Measurements from ENCODE around the gene FAM13A.

DNA sequence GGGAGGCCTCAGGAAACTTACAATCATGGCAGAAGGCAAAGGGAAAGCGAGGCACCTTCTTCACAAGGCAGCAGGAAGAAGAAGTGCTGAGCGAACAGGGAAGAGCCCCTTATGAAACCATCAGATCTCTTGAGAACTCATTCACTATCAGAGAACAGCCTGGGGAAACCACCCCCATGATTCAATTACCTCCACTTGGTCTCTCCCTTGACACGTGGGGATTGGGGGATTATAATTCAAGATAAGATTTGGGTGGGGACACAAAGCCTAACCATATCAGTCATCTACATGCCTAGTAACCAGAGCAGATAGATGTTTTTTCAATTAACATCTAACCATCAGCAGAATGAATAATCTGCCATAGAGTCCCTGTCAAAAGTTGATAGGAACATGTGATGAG, 30.4 kb downstream of the FAM13A start:
- TF ChIP-seq, protein P1, sequence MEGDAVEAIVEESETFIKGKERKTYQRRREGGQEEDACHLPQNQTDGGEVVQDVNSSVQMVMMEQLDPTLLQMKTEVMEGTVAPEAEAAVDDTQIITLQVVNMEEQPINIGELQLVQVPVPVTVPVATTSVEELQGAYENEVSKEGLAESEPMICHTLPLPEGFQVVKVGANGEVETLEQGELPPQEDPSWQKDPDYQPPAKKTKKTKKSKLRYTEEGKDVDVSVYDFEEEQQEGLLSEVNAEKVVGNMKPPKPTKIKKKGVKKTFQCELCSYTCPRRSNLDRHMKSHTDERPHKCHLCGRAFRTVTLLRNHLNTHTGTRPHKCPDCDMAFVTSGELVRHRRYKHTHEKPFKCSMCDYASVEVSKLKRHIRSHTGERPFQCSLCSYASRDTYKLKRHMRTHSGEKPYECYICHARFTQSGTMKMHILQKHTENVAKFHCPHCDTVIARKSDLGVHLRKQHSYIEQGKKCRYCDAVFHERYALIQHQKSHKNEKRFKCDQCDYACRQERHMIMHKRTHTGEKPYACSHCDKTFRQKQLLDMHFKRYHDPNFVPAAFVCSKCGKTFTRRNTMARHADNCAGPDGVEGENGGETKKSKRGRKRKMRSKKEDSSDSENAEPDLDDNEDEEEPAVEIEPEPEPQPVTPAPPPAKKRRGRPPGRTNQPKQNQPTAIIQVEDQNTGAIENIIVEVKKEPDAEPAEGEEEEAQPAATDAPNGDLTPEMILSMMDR (IDR thresholded peaks at IDR 0.05; ENCODE audit: insufficient read depth, low read length, poor library complexity, severe bottlenecking) = no peak
- TF ChIP-seq EZH2phosphoT487 (conservative IDR thresholded peaks at IDR 0.05; ENCODE audit: low read length) = no peak
